Embryonic facial prominence (tissue), 1 donor: ENCODE results near the gene LIPC.

Source experiments
- DNase-seq: peaks from one replicate; pipeline ENCODE4 v3.0.0-alpha.2; 2016; ENCODE audit errors: extremely low spot score

LIPC gene

DNA sequence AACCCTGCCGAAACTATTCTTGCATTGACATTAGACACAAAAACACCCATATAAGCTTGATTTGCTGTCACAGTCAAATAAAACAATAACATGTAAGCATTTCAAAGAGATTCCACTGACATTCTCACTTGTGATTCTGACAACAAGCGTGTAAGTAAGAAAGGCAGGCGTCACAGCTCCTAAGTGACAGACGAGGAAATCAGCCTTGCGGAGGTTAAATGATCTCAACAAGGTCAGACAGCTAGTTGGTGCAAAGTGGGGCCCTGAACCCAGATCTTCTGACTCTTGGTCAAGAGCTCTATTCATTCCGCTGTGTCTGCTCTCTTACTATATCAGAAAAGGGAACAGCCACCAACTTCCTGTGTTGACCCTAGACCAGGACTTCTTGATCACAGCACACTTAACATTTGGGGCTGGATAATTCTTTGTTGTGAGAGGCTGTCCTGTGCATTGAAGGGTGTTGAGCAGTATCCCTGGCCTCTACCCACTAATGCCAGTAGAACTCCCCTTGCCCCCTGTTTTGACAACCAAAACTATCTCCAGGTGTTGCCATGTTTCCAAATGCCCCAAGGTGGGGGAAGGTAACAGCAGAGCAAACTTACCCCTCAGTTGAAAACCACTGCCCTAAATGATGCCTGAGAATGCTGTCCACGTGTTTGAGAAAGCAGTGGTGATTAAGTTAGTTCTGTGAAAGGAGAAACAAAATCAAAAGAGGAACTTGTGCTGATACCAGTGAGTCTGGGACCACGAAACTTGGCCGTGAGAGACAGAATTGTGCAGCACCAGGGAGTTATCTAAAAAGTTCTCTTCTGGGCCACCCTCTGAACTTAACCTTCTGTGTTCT, 86.1 kb downstream of the LIPC start:
- DNase-seq, result no peak

DNA sequence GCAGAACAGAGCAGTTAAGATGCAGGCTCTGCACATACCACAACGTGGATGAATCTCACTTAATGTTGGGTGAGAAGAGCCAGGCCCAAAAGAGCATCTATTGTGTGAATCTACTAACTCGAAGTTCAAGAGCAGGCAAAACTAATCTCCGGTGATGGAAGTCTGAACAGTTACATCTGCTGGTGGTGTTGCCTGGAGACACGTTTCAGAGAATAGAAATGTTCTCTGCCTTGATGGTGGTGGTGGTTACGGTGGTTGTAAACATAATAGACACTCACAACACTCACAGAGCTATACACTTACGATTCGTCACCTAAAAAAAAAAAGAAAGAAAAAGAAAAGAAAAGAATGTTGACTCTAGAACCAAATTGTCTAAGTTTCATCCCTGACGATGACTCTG, 86.8 kb downstream of the LIPC start:
- DNase-seq, result no peak

DNA sequence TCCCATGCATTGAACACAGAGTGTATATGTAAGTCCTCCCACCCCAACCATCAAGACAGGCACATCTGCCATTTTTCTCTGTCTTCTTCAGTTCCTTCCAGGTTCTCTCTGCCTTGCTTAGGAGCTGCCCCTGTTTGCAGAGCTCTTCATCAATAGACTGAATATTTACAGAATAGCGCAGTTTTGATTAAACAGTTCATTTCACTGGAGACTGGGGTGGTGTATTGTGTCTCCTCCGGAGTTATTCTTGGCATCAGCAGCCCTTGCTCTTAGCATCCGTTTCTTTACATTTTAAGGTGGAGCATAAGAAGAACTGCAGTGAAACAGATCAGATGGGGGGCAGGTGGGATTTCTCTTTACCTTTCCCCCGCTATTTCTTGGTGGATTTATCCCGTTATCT, 87.7 kb downstream of the LIPC start:
- no peak for DNase-seq

DNA sequence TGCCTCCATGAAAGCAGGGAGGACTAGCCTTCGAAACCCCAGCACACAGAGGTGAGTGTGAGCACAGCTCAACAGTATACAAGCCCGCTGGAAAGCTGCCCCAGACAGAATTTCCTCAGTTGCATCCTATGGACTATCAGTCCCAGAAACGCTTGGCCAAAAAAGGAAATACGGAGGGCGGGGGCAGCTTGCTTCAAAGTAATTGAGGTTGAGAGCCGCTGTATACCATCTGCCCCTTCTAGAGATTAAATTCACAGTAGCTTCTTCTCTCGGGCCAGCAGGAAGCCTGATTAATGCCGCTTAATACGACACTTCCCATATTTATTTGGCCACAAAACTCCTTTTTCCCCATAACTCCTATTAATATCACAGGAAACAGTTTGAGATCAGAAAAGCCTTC, 88.7 kb downstream of the LIPC start:
- no peak for DNase-seq

DNA sequence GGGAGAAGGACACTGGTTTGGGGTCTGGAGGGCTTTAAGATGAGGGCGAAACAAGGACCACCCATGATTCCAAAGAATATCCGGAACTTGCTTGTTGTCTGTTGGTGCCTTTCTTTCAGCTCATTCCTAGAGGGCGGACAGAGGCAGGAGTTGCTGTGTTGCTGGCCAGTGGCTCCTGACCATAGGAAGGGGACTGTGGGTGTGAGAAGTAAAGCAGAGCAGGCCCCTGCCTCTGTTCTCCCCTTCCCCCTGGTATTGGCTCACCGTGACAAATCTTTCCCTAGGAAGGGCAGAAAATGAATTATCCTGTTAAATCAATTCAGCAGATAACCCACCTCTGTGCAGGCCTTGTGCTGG, 89.1 kb downstream of the LIPC start:
- DNase-seq, result no peak

DNA sequence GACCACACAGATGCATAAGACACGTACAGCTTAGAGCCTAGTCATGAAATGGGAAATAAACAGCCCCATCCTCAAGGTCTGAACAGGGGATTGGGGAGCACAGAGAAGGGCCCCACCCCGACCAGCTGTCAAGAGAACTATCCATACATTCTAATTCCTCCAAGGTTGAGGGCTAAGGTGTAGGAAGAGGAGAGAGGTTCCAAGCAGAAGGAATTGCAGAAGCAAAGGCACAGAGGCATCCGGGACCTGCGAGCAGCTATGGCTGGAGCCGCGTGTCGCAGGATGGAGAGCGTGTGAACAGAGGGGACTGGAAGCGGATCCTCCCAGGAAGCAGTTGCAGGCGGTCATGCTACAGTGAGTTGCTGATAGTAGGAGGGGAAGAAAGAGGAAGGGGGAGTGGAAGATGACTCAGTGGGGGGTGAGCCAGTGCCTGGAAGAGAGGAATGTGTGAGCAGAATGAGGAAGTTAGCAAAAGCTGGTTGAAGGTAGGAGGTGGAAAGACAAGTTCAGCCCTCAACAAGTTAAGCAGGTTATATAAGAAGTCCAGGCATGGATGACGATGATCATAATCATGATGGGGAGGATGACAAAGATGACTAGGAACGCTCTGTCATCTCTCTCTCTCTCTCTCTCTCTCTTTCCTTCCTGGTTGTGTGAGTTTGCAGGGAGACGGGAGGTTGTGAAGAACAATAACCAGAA, 89.7 kb downstream of the LIPC start:
- DNase-seq, result no peak

DNA sequence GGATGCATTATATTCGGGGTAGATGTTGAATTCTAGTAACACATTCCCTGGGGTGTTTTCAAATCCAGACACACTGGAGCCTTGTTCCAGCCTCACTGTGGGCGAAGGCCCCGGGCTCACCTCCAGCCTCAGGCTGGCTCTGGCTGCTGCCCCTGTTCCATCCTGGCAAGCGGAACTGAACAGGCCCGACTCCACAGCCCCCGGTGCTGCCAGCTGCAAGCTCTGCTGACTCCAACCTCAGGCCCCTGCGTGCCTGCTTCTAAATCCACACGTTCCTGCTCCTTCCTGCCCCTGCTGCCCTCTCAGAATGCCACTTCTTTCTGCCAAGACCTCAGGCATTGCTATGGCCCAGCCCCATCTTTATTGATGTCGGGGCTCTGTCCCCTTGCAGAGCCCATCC, 90.6 kb downstream of the LIPC start:
- DNase-seq, result no peak

DNA sequence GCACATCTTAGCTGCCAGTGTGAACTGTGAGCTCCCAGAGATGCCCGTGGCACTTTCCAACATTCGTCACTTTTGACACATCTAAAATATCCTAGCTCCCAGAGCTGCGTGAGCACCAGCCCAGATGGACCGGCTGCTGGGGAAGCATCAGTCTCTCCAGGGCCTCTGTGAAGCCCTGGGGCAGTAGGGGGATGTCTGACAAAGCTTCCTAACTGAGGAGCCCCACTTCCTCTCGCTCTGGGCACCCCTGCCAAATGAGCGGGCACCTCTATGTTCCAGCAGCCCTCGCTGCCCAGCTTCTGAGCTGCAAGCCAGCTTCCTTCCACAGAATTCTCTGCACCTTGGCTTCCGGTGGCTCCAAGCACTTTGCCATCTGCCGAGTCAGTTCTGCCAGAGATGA, 91.1 kb downstream of the LIPC start:
- DNase-seq, result no peak

DNA sequence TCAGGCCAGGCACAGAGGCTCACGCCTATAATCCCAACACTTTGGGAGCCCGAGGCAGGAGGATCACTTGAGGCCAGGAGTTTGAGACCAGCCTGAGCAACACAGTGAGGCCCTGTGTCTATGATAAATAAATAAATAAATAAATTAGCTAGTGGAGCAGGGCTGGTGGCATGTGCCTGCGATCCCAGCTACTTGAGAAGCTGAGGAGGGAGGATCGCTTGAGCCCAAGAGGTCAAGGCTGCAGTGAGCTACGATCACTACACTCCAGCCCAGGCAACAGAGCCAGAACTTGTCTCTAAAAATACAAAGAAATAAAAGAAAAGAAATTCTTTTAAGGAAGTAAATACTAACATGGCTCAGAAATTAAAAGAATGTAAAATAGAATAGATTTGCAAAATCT, 91.8 kb downstream of the LIPC start:
- DNase-seq, result no peak

DNA sequence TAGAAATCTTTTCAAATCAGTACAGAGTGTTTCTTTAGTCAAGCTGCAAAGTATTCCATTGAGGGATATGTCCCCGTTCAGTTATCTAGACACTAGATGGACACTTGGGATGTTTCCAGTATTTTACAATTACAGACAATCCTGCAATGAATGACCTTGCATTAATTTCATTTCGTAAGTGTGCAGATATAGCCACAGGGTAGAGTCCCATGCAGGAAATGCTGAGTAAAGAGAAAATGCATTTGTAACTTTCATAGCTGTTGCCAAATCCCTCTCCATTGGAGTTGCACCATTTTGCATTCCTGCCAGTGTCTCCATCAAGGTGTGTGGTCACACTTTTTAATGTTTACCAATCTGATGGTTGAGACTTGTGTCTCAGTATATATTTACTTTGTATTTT, 92.5 kb downstream of the LIPC start:
- DNase-seq, result no peak

DNA sequence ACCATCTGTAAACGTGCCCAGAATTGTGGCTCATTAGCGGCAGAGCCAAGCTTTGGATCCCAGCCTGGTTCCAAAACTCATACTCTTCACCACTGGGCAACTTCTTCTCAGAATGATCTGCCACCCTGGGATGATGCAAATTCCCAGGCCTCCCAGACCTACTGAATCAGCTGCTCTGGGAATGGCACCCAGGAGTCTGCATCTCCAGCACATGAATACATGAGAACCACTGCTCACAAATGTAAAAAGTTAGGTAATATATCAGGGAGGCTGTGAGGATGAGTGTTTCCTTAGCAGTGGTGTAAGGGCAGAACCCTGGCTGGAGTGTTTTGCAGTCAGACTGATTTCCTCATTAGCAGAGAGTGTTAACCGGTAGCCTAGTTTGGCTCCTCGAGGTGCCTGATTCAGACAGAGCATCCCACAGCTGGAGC, 94.2 kb downstream of the LIPC start:
- DNase-seq, result no peak

DNA sequence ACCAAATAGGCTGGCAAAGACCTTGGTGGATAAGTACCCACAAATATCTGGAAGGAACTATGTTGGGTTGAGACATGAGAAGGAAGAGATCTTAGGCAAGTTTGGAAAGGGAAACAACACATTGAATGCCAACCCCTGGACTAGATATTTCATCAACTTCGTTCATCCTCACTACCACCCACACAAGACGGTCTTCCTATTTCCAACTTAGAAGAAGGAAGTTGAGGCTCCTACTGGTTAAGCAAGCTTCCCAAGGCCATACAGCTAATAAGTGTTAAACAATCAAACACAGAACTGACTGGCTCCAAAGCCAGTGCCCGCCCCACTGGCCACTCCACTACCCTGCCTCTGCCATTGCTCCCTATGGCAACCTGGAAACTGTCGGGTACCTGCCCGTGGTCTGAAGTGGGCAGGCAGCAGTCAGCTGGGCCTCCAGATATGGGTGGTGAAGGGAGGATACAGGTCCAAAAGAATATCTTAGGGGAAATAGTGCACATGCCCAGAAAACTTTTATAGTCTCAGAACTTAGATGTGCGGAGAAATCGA, 94.9 kb downstream of the LIPC start:
- no peak for DNase-seq

DNA sequence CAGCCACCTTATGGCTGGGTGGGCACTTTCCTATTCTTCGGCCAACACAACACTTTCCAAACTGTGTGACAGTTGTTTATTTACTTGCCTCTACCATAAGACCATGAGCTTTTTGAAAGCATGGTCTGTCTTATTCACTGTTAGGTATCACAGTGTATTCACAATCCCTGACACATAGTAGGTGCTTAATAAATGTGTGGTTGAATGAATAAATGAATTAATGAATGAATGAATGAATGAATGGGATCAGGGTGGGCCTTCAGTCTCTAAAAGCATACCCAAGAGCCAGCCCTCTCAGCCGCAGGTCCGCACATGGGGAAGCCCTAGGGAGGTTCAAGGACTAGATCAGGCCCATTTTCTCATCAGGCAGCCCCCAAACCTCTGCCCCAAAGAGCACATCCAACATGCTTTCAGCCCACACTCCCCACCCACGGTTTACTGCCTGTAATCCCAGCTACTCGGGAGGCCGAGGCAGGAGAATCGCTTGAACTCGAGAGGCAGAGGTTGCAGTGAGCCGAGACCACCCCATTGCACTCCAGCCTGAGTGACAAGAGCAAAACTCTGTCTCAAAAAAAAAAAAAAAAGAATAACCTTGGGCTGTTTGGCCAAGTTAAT, 95.9 kb downstream of the LIPC start:
- no peak for DNase-seq

DNA sequence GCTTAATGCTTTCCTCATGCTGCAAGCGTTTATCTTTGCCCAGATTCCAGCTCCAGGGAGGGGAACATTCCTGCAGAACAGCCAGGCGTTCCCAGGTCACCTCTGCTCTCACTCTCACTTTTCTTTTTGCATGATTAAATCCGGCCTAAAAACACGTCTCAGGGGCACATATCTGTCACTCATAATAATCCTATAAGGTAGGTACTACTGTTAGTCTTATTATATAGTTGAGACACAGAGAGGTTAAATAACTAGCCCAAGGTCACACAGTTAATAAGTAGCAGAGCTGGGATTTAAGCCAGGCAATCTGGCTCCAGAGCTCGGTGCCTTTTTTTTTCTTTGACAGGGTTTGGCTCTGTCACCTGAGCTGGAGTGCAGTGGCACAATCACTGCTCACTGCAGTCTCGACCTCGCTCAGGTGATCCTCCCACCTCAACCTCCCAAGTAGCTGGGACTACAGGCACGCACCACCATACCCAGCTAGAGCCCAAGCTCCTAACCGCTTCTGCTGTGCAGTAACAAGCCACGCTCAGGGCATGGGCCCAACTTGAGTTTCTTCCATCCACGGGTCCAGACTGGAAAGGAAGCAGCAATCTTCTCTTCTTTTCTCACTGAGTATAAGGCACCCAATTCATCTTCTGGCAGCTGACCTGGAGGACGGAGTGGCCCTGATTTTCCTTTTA, 96.5 kb downstream of the LIPC start:
- DNase-seq, result no peak

DNA sequence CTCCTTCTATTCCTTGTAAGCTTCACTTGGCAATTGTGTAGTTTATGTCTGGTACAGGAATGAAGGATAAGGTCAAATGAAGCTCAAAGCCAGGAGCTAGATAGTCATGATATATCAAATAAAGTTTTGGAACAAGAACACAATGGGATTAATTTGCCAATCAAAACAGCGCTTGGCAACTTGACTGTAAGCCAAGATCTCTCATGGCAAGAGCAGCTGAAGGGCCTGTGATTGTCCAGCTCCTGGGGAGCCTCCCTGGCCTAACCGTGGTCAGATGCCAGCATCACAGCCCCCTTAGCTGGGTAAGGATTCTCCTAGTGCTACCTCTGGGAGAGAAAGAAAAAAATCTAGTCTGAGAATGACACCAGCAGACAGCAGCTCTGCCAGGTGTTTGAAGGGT, 97.2 kb downstream of the LIPC start:
- no peak for DNase-seq

DNA sequence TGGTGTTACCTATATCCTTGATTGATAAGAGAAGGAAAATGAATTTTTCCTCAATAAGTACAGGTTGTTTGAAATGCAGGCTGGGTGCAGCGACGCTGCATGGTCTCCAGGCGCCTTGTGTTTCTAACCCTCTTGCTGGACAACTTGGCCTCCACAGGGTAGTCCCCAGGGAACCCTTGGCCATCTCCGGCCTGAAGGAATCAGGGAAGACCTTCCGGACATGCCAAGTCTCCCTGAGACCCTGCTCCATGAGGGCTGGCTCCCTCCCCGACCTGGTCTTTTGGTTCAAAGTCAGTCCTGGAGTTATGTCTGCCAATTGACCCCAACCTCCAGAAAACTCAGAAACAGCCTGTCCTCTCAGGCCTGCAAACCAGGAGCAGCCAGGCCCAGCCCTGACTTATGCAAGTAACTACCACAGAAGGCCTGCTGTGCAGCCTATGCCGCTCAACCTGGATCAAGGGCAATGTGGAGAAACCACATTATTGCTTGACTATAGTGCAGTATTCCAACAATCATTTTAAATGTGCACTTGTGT, 98.3 kb downstream of the LIPC start:
- no peak for DNase-seq

DNA sequence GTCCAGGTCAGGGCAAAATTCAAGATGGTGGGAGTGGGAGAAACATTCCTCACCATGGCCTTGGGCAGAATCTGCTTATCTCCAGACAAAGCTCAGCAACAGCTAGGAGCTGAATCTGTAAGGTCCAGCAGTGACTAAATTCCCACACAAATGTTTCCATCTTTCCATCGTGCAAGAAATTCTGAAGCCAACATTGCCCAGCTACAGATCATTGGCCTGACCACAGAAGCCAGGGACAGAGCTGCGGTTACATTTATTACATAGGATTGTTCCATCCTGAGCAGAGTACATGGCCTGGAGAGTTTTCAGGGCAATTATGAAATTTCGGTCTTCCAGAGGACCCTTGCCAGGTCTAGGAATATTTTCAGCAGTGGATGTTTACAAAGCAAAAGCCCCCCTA, 100.3 kb downstream of the LIPC start:
- no peak for DNase-seq

DNA sequence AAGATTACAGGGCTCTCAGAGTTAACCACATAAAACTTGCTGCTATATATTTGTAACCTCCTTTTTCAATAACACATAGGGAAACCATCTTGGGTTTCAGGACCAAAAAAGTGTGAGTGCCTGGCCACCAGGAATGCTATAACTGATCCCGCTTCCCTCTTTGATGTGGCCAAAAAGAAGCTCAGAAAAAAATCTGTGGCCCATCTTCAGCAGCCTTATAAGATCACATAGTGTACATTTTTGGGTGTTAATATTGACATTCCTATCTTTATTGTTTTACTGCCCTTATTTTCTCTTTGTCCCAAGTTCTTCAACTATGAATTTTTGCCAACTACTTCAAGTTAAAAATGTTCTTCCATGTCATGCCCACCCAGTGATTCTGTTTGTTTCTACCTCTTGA, 102.8 kb downstream of the LIPC start:
- no peak for DNase-seq

DNA sequence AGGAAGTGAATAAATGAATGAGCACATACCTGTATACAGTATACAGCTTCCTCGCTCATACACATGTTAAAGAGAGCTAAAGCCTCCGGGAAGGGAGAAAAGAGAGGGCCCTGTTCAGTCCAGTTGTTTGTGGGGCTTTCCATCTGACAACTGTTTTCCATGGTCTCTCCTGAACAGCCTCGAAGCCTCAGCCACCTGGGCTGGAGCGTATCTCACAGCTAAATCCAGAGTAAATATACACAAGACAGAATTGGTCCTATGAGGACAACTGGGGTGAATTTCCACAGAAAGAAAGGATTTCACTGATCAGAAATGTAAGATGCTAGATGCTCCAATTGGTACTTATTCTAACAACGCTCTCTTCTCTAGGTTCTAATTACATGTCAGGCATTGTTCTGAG, 103.5 kb downstream of the LIPC start:
- no peak for DNase-seq

DNA sequence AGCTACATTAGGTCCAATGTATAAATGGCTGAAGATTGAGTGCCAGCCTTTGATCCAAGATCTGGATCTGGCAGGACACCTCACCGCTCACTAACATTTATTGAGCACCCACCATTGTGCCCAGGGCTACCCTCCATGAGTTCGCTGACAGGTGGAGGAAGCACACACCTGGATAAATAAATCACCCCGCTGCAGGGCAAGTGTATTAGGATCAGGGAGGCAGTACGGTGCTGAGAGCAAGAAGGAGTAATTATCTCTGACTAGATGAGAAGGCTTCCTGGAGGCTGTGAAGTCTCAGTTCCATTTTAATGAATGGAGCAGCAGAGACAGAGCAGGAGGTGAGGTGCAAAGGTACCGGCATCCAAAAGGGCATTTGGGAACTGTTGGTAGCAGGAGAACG, 104.1 kb downstream of the LIPC start:
- DNase-seq, result no peak

DNA sequence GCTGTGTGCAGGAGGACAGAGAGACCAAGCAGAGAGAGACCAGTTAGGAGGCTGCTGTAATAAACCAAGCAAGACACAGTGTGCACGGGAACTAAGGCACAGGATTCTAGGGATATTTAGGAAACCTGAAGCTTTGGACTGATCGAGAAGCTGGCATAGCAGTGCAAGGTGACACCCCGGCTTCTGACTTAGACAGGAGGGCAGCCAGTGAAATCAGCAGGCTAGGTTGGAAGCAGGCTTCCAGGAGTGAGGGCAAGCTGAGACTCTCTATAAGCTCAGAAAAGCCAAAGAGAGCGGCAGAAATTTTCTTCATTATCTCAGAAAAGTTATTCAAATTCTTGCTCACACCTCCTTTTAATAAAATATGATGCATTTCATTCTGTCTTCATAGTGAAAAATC, 104.6 kb downstream of the LIPC start:
- no peak for DNase-seq

DNA sequence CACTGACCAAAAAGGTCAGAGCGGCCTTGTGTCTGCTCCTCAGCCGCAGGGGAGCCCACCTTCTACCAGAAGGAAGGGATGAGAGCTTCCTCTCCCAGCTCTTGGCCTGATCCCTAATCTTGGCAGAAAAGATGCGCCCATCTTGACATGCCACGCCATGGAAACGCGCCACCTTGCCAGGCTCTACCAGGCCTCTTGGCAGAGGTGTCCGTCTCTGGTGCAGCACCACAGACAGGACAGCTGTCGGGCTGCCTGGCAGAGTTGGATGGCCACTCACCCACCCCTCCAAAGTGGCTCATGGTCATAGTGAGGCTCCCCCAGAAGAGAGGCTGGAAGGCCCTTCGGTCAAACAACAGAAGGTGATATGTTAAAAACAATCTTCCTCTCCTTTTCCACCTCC, 105.2 kb downstream of the LIPC start:
- no peak for DNase-seq
